Glutamatergic neuron (in vitro differentiated cells): Measurements from ENCODE around the gene NEK8. TPM values are rescaled to one million over a fixed set of nuclear protein-coding genes. Genes with fewer than 3 reads are reported as not detected.
"Not testable (repeated sequence)": the region's sequence is repeated elsewhere in the genome, so short reads cannot be mapped to it uniquely, and the experiment has no call there.

Experiments used
- DNase-seq: peaks from one replicate; pipeline ENCODE4 v3.0.0; 2022
- H3K27ac Mint-ChIP-seq: one replicate; pipeline ENCODE4 v1.8.0; 2020; ENCODE audit warnings: mild to moderate bottlenecking, mixed read lengths, inconsistent platforms; ENCODE audit not compliant: unreplicated experiment
- H3K27me3 Mint-ChIP-seq: one replicate; pipeline ENCODE4 v1.8.0; 2020; ENCODE audit warnings: mild to moderate bottlenecking, moderate library complexity, mixed read lengths, inconsistent platforms; ENCODE audit not compliant: unreplicated experiment
- H3K36me3 Mint-ChIP-seq: one replicate; pipeline ENCODE4 v1.8.0; 2020; ENCODE audit warnings: mild to moderate bottlenecking, mixed read lengths, inconsistent platforms; ENCODE audit not compliant: unreplicated experiment
- H3K4me1 Mint-ChIP-seq: one replicate; pipeline ENCODE4 v1.8.0; 2020; ENCODE audit warnings: mild to moderate bottlenecking, low read depth, mixed read lengths, inconsistent platforms; ENCODE audit not compliant: unreplicated experiment
- H3K4me3 Mint-ChIP-seq: one replicate; pipeline ENCODE4 v1.8.0; 2020; ENCODE audit warnings: mild to moderate bottlenecking, mixed read lengths, inconsistent platforms; ENCODE audit not compliant: unreplicated experiment
- H3K9me3 Mint-ChIP-seq: one replicate; pipeline ENCODE4 v1.8.0; 2020; ENCODE audit warnings: mild to moderate bottlenecking, moderate library complexity, mixed read lengths, inconsistent platforms; ENCODE audit not compliant: unreplicated experiment
- total RNA-seq: library from RNA; stranded (reverse); fragmentation: NEBNext Ultra II Directional; extraction: Animal tissue kit (Norgen Biotek cat#: 25700); gene quantifications from one replicate; pipeline ENCODE4 v1.2.1, GENCODE V29; 2021; ENCODE audit not compliant: unreplicated experiment
- TF ChIP-seq, protein P1 (sequence below): fragments of 200-600 bp; sonication (generic); IDR thresholded peaks from one replicate; pipeline ENCODE4 v1.5.0; 2021; ENCODE audit not compliant: partially characterized antibody, unreplicated experiment

NEK8 gene
- total RNA-seq, 1 donor from 2014 or later: 5.9 TPM

GRCh38 chr17:28720997-28721329, 7.6 kb upstream of the NEK8 start:
- peak overlapping the region; percentile 98 for H3K4me3 Mint-ChIP-seq
- peak overlapping the region; percentile 98 for H3K27ac Mint-ChIP-seq
- H3K36me3 Mint-ChIP-seq, DNase-seq: not testable (repeated sequence)
- TF ChIP-seq, protein P1, sequence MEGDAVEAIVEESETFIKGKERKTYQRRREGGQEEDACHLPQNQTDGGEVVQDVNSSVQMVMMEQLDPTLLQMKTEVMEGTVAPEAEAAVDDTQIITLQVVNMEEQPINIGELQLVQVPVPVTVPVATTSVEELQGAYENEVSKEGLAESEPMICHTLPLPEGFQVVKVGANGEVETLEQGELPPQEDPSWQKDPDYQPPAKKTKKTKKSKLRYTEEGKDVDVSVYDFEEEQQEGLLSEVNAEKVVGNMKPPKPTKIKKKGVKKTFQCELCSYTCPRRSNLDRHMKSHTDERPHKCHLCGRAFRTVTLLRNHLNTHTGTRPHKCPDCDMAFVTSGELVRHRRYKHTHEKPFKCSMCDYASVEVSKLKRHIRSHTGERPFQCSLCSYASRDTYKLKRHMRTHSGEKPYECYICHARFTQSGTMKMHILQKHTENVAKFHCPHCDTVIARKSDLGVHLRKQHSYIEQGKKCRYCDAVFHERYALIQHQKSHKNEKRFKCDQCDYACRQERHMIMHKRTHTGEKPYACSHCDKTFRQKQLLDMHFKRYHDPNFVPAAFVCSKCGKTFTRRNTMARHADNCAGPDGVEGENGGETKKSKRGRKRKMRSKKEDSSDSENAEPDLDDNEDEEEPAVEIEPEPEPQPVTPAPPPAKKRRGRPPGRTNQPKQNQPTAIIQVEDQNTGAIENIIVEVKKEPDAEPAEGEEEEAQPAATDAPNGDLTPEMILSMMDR: peak; percentile 2
- peaks cover 22% of the 10 kb centered on the region for H3K9me3 Mint-ChIP-seq
- peaks cover 31% of the 10 kb centered on the region for H3K4me1 Mint-ChIP-seq
- H3K27me3 Mint-ChIP-seq: peaks cover 20% of the 10 kb centered on the region

- no peak for DNase-seq
- TF ChIP-seq, protein P1: no peak
- Mint-ChIP-seq H3K27ac (no peak overlapping the region), H3K27me3 (peaks cover 26% of the 10 kb centered on the region), H3K36me3 (peaks cover 8% of the 10 kb centered on the region), H3K9me3 (peaks cover 24% of the 10 kb centered on the region), H3K4me3 (no peak overlapping the region), H3K4me1 (peaks cover 29% of the 10 kb centered on the region)
These were observed 6.0 kb upstream of the NEK8 start for GRCh38 chr17:28722417-28723158.

DNA sequence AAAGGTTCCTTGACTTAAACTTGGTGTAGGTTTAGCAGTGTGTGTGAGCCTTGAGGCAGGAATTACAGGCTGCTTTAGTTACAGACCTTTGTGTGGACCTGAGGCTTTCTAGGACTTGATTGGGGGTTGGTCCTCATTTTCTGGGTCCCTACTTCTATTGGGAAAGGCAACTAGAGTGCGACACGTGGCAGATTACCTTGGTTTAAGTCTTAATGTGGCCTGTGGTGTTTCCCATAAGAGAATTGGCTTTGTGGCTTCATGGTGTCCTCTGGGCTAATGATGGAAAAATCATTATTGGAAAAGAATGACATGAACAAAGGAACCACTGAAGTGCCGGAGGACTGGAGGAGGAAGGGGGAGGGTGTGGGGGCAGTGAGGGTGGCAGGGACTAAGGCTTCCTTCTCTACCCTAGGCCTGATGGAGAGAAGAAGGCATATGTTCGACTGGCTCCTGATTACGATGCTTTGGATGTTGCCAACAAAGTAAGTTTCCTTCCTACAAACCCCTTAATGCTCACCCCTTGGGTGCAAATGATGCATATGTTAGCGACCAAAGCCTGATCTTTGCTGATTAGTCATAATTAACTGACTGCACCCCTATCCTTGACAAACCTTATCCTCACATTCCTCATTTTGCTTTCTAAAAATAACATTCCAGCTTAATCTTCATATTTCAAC, 5.3 kb upstream of the NEK8 start:
- Mint-ChIP-seq H3K4me1 (peaks cover 27% of the 10 kb centered on the region), H3K27me3 (peaks cover 29% of the 10 kb centered on the region), H3K9me3 (peaks cover 26% of the 10 kb centered on the region), H3K36me3 (peaks cover 8% of the 10 kb centered on the region), H3K4me3 (no peak overlapping the region), H3K27ac (peak overlapping the region; percentile 53)
- no peak for DNase-seq
- TF ChIP-seq, protein P1: no peak

- peaks cover 24% of the 10 kb centered on the region for H3K4me1 Mint-ChIP-seq
- peak overlapping the region; percentile 94 for H3K4me3 Mint-ChIP-seq
- H3K27ac Mint-ChIP-seq: peak overlapping the region; percentile 91
These were observed 4.6 kb upstream of the NEK8 start for GRCh38 chr17:28723836-28724499.

GRCh38 chr17:28724500-28725165, 4.0 kb upstream of the NEK8 start:
- Mint-ChIP-seq H3K27ac (peak overlapping the region; percentile 91), H3K4me3 (peak overlapping the region; percentile 94), H3K9me3 (peaks cover 22% of the 10 kb centered on the region), H3K27me3 (peaks cover 26% of the 10 kb centered on the region), H3K36me3 (peaks cover 8% of the 10 kb centered on the region), H3K4me1 (peaks cover 22% of the 10 kb centered on the region)
- TF ChIP-seq, protein P1: no peak
- DNase-seq: no peak

More at GRCh38 chr17:28723836-28724499, 4.6 kb upstream of the NEK8 start:
- peaks cover 29% of the 10 kb centered on the region for H3K27me3 Mint-ChIP-seq
- H3K9me3 Mint-ChIP-seq: peaks cover 24% of the 10 kb centered on the region
- H3K36me3 Mint-ChIP-seq, DNase-seq: not testable (repeated sequence)
